ENCODE data around the gene ARHGAP26.

- TF ChIP-seq, protein P1, sequence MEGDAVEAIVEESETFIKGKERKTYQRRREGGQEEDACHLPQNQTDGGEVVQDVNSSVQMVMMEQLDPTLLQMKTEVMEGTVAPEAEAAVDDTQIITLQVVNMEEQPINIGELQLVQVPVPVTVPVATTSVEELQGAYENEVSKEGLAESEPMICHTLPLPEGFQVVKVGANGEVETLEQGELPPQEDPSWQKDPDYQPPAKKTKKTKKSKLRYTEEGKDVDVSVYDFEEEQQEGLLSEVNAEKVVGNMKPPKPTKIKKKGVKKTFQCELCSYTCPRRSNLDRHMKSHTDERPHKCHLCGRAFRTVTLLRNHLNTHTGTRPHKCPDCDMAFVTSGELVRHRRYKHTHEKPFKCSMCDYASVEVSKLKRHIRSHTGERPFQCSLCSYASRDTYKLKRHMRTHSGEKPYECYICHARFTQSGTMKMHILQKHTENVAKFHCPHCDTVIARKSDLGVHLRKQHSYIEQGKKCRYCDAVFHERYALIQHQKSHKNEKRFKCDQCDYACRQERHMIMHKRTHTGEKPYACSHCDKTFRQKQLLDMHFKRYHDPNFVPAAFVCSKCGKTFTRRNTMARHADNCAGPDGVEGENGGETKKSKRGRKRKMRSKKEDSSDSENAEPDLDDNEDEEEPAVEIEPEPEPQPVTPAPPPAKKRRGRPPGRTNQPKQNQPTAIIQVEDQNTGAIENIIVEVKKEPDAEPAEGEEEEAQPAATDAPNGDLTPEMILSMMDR (conservative IDR thresholded peaks at IDR 0.05 in 1 of 2, IDR thresholded peaks at IDR 0.05 in 1 of 2; ENCODE audit: low read depth in 1 of 2, low read length in 2 of 2): no peak
- TF ChIP-seq EZH2 (IDR thresholded peaks at IDR 0.05; ENCODE audit: low read length, missing control alignments): no peak
These were observed 175.7 kb downstream of the ARHGAP26 start for GRCh38 chr5:142945845-142946244.
